MM.1S (cell line): Measurements from ENCODE around the gene NDUFA1.
"Not testable (repeated sequence)": the region's sequence is repeated elsewhere in the genome, so short reads cannot be mapped to it uniquely, and the experiment has no call there.

Source experiments
- DNase-seq: peaks from one replicate; pipeline ENCODE4 v3.0.0-alpha.2; 2015
- H2AFZ ChIP-seq: fragments of 300-600 bp; sonication (generic); 2 replicates; pipeline ENCODE4 v1.6.0; 2016; ENCODE audit warnings: antibody characterized with exemption, low read length
- H3F3A ChIP-seq: fragments of 300-600 bp; sonication (generic); 2 replicates; pipeline ENCODE4 v1.6.1; 2016; ENCODE audit warnings: mild to moderate bottlenecking, antibody characterized with exemption, low read length, moderate library complexity, mixed read lengths; ENCODE audit not compliant: insufficient read depth
- H3K27ac ChIP-seq: fragments of 300-600 bp; sonication (generic); 2 replicates; pipeline ENCODE4 v1.5.1; 2016; ENCODE audit warnings: mild to moderate bottlenecking, low read length
- H3K27me3 ChIP-seq: fragments of 300-600 bp; sonication (generic); replicated peaks from 2 replicates; pipeline ENCODE4 v1.6.0; 2016; ENCODE audit warnings: low read length; ENCODE audit not compliant: insufficient read depth
- H3K36me3 ChIP-seq: fragments of 300-600 bp; sonication (generic); replicated peaks from 2 replicates; pipeline ENCODE4 v1.6.1; 2016; ENCODE audit warnings: mild to moderate bottlenecking, low read length, mixed read lengths; ENCODE audit not compliant: insufficient read depth
- H3K4me1 ChIP-seq: fragments of 300-600 bp; sonication (generic); 2 replicates; pipeline ENCODE4 v1.6.1; 2016; ENCODE audit warnings: low read length, mixed read lengths
- H3K4me2 ChIP-seq: fragments of 300-600 bp; sonication (generic); 2 replicates; pipeline ENCODE4 v1.6.0; 2016; ENCODE audit warnings: low read depth, low read length
- H3K4me3 ChIP-seq: fragments of 300-600 bp; sonication (generic); 2 replicates; pipeline ENCODE4 v1.5.1; 2016; ENCODE audit warnings: low read length, mixed read lengths
- H3K79me2 ChIP-seq: fragments of 300-600 bp; sonication (generic); 2 replicates; pipeline ENCODE4 v1.6.1; 2016; ENCODE audit warnings: mixed run types, low read length, mixed read lengths
- H3K9ac ChIP-seq: fragments of 300-600 bp; sonication (generic); 2 replicates; pipeline ENCODE4 v1.6.1; 2016; ENCODE audit warnings: low read length, mixed read lengths
- H3K9me2 ChIP-seq: fragments of 300-600 bp; sonication (generic); replicated peaks from 2 replicates; pipeline ENCODE4 v1.6.1; 2016; ENCODE audit warnings: mild to moderate bottlenecking, low read length, mixed read lengths; ENCODE audit not compliant: insufficient read depth
- H3K9me3 ChIP-seq: fragments of 300-600 bp; sonication (generic); replicated peaks from 2 replicates; pipeline ENCODE4 v1.6.1; 2016; ENCODE audit warnings: mild to moderate bottlenecking, low read length, mixed read lengths; ENCODE audit not compliant: insufficient read depth
- H4K20me1 ChIP-seq: fragments of 300-600 bp; sonication (generic); 2 replicates; pipeline ENCODE4 v1.6.1; 2016; ENCODE audit warnings: mild to moderate bottlenecking, low read length, moderate library complexity, mixed read lengths; ENCODE audit not compliant: insufficient read depth
- EZH2 ChIP-seq: fragments of 300-600 bp; sonication (generic); optimal IDR thresholded peaks from 2 replicates; pipeline ENCODE3; 2017; ENCODE audit warnings: low read depth, mild to moderate bottlenecking, antibody characterized with exemption, low read length, mixed read lengths
- EZH2phosphoT487 ChIP-seq: fragments of 300-600 bp; sonication (generic); IDR thresholded peaks from 2 replicates; pipeline ENCODE4 v1.6.1; 2018; ENCODE audit warnings: antibody characterized with exemption, low read length
- TF ChIP-seq, protein P1 (sequence below): fragments of 300-600 bp; sonication (generic); IDR thresholded peaks from 2 replicates; pipeline ENCODE4 v1.5.1; 2016; ENCODE audit warnings: antibody characterized with exemption, low read length, mixed read lengths

Gene NDUFA1

DNA sequence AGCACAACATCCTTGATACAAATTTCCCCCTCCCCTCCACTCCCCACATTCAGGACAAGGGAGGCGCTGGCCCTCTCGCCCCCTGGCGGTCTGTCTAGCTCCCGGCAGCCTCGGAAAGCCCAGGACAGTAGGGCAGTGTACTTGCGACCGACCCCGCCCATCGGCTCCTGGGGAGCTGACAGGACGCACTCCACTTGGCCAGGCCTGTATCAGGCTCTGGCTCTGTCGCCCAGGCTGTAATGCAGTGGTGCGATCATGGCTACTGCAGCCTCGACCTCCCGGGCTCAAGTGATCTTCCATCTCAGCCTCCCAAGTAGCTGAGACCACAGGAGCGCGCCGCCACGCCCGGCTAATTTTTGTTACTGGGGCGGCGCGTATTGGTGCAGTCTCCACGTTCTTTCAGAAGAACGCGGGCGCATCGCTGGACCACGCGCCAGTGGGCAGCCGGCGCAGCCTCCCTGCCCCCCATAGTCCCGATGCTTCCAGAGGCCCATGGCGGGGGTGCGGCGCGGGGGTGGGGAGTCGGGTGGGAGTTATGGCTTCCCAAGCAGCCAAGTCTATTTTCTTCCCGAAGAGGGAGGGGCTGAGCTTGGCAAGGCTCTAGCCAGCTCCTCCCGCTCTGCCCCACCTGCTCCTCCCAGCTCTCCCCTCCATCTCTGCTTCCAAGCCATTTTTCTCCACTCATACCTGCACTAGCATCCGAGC is 16.2 kb downstream of the NDUFA1 start:
- no peak for DNase-seq
- no peak overlapping the region for H2AFZ ChIP-seq
- TF ChIP-seq EZH2 (no peak), EZH2phosphoT487 (no peak)
- TF ChIP-seq, protein P1, sequence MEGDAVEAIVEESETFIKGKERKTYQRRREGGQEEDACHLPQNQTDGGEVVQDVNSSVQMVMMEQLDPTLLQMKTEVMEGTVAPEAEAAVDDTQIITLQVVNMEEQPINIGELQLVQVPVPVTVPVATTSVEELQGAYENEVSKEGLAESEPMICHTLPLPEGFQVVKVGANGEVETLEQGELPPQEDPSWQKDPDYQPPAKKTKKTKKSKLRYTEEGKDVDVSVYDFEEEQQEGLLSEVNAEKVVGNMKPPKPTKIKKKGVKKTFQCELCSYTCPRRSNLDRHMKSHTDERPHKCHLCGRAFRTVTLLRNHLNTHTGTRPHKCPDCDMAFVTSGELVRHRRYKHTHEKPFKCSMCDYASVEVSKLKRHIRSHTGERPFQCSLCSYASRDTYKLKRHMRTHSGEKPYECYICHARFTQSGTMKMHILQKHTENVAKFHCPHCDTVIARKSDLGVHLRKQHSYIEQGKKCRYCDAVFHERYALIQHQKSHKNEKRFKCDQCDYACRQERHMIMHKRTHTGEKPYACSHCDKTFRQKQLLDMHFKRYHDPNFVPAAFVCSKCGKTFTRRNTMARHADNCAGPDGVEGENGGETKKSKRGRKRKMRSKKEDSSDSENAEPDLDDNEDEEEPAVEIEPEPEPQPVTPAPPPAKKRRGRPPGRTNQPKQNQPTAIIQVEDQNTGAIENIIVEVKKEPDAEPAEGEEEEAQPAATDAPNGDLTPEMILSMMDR = peak; percentile 23; the same call in 1 of the 2 replicates

GRCh38 chrX:119890626-119891025 is 19.0 kb downstream of the NDUFA1 start:
- H3K9me3 ChIP-seq, H3K9ac ChIP-seq, DNase-seq, H3K27me3 ChIP-seq, H3F3A ChIP-seq, H3K79me2 ChIP-seq, H3K9me2 ChIP-seq, H2AFZ ChIP-seq, H3K4me2 ChIP-seq, H4K20me1 ChIP-seq, H3K4me1 ChIP-seq, H3K4me3 ChIP-seq, H3K36me3 ChIP-seq, H3K27ac ChIP-seq: not testable (repeated sequence)

More for the DNA sequence above, 16.2 kb downstream of the NDUFA1 start:
- no peak overlapping the region for H3K27ac ChIP-seq
- H3K9ac ChIP-seq = no peak overlapping the region
- 0 out of 2 replicates have a peak, but pooled peaks cover 5% of the 10 kb centered on the region for H3F3A ChIP-seq
- H3K36me3 ChIP-seq = no peaks in the 10 kb centered on the region
- H3K27me3 ChIP-seq = no peaks in the 10 kb centered on the region
- H3K4me1 ChIP-seq = peaks cover 2% of the 10 kb centered on the region; the same call in 1 of the 2 replicates
- no peaks in the 10 kb centered on the region for H4K20me1 ChIP-seq
- H3K4me2 ChIP-seq = no peak overlapping the region
- no peak overlapping the region for H3K4me3 ChIP-seq
- H3K9me2 ChIP-seq = no peaks in the 10 kb centered on the region
- no peaks in the 10 kb centered on the region for H3K9me3 ChIP-seq
- no peaks in the 10 kb centered on the region for H3K79me2 ChIP-seq

DNA sequence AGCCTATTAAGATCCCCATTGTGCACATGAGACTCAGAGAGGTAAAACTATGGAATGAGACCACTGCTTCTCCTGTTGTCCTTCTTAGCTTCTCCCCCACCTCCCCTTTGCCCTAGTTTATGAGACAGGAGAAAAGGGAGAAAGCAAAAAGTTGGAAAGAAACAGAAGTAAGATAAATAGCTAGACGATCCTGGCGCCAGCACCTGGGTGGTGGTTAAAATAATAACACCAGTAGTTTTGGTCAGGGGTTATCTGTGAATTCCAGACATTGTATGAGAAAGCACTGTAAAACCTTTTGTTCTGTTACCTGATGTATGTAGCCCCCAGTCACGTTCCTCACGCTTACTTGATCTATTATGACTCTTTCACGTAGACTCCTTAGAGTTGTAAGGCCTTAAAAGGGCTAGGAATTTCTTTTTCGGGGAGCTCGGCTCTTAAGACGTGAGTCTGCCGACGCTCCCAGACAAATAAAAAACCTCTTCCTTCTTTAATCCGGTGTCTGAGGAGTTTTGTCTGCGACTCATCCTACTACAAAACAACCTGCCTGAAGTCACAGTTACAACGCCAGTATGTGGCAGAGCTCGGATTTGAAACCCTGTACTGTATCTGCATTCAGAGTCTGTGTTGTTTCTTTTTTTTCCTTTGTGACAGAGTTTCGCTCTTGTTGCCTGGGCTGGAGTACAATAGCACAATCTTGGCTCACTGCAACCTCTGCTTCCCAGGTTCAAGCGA is 20.5 kb downstream of the NDUFA1 start:
- H3K36me3 ChIP-seq, H3K27me3 ChIP-seq, H3K9me3 ChIP-seq, H3K4me1 ChIP-seq, H3K4me2 ChIP-seq, H4K20me1 ChIP-seq, H3K9me2 ChIP-seq, DNase-seq, H3F3A ChIP-seq, H3K4me3 ChIP-seq, H3K27ac ChIP-seq, H3K9ac ChIP-seq, H2AFZ ChIP-seq, H3K79me2 ChIP-seq: not testable (repeated sequence)

- no peaks in the 10 kb centered on the region for H3K36me3 ChIP-seq
- TF ChIP-seq EZH2 (no peak), EZH2phosphoT487 (no peak)
- TF ChIP-seq, protein P1 = no peak
- no peaks in the 10 kb centered on the region for H4K20me1 ChIP-seq
- no peak within 1 kb of the TSS for H2AFZ ChIP-seq
- H3K9me2 ChIP-seq = no peaks in the 10 kb centered on the region
- H3K9ac ChIP-seq = no peak within 1 kb of the TSS
- no peak within 1 kb of the TSS for H3K4me3 ChIP-seq
- no peaks in the 10 kb centered on the region for H3K79me2 ChIP-seq
- H3K4me2 ChIP-seq = no peak within 1 kb of the TSS
- DNase-seq = no peak
- no peaks in the 10 kb centered on the region for H3K4me1 ChIP-seq
- H3K27ac ChIP-seq = no peak within 1 kb of the TSS
- H3K27me3 ChIP-seq = no peaks in the 10 kb centered on the region
- no peaks in the 10 kb centered on the region for H3F3A ChIP-seq
- H3K9me3 ChIP-seq = no peaks in the 10 kb centered on the region
Observed at GRCh38 chrX:119895843-119896326, 24.3 kb downstream of the NDUFA1 start, which contains the start of gene AKAP14. Gene AKAP14, plus strand, starts transcription at chrX:119895893. Its CDS starts 7,331 bp downstream, at chrX:119903224.
